H1 (cell line): ENCODE data around the gene ATOH8. TPM values are rescaled to one million over a fixed set of nuclear protein-coding genes. Genes with fewer than 3 reads are reported as not detected.

Source experiments
- ASH2L ChIP-seq: fragments of 200-600, 300-600 bp; sonication (generic); IDR thresholded peaks from one replicate; pipeline ENCODE4 v1.7.1; 2017; ENCODE audit warnings: low read length
- HDAC2 ChIP-seq, 2 experiments: fragments of 300-600 bp in 1 of 2; sonication (generic) in 1 of 2; IDR thresholded peaks; 2 replicates each; pipeline ENCODE4 v1.6.1; 2011 to 2012; ENCODE audit warnings: low read depth in 2 of 2, low read length in 2 of 2, mild to moderate bottlenecking in 2 of 2, moderate library complexity in 2 of 2, borderline replicate concordance in 1 of 2, inconsistent platforms in 1 of 2
- polyA plus RNA-seq, 7 experiments: library from polyadenylated mRNA; depleted of rRNA in 3 of 7; stranded (reverse) in 5 of 7; unstranded in 2 of 7; fragments of >200 nt in 5 of 7; fragments of 200-250 nt in 2 of 7; gene quantifications; 1 replicate in 5 of 7; 2 replicates in 1 of 7; 4 replicates in 1 of 7; pipeline versions ENCODE4 v1.2.1 to v1.2.3, GENCODE V29; 2011 to 2013; ENCODE audit warnings: missing spikeins in 2 of 7, mixed read lengths in 2 of 7
- total RNA-seq: library from RNA; stranded (reverse); fragmentation: NEBNext Ultra II Directional; extraction: Animal tissue kit (Norgen Biotek cat#: 25700); gene quantifications from 2 replicates; pipeline ENCODE4 v1.2.1, GENCODE V29; 2021
- TF ChIP-seq, protein P1 (sequence below), 3 experiments: IDR thresholded peaks; 1 replicate in 2 of 3; 2 replicates in 1 of 3; pipeline versions ENCODE4 v1.5.1 to v1.6.1; 2011; ENCODE audit warnings: low read length in 3 of 3, mild to moderate bottlenecking in 3 of 3, inconsistent platforms in 2 of 3, low read depth in 1 of 3, moderate library complexity in 1 of 3; ENCODE audit not compliant: insufficient read depth in 1 of 3; ENCODE audit errors: control extremely low read depth in 1 of 3

The ATOH8 gene
- total and polyA plus RNA-seq, 2 of the 8 experiments (the other 6 are each of a cell fraction or from before 2014, with no cell fraction given): 0.50 to 0.53 TPM

DNA sequence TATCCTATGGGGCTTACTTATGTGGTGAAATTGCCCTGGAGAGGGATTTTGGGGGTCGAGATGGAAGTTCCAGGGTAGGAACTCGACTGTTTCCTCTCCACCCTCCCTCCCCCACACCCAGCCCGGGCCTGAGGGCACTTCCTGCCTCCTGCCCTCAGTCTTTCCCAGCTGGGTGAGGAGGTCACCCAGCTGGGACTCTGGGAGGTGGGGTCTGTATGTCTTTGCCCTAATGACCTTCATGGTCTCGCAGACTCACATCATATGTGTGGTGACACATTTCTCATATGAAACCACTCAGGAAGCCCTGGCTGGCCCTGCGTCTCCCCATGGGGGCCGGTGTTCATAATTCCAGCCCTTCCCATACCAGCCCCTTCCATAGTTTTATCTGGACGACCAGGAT is 12.4 kb downstream of the ATOH8 start (continued):
- TF ChIP-seq, protein P1, sequence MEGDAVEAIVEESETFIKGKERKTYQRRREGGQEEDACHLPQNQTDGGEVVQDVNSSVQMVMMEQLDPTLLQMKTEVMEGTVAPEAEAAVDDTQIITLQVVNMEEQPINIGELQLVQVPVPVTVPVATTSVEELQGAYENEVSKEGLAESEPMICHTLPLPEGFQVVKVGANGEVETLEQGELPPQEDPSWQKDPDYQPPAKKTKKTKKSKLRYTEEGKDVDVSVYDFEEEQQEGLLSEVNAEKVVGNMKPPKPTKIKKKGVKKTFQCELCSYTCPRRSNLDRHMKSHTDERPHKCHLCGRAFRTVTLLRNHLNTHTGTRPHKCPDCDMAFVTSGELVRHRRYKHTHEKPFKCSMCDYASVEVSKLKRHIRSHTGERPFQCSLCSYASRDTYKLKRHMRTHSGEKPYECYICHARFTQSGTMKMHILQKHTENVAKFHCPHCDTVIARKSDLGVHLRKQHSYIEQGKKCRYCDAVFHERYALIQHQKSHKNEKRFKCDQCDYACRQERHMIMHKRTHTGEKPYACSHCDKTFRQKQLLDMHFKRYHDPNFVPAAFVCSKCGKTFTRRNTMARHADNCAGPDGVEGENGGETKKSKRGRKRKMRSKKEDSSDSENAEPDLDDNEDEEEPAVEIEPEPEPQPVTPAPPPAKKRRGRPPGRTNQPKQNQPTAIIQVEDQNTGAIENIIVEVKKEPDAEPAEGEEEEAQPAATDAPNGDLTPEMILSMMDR (IDR thresholded peaks at IDR 0.05; ENCODE audit: control extremely low read depth in 1 of 3, insufficient read depth in 1 of 3, low read depth in 1 of 3, low read length in 3 of 3): no peak
- TF ChIP-seq ASH2L (no peak), HDAC2 (IDR thresholded peaks at IDR 0.05; ENCODE audit: borderline replicate concordance in 1 of 2, low read depth in 2 of 2, low read length in 2 of 2) (no peak)
